ENCODE measurements around the gene NUB1.

NUB1 gene

GRCh38 chr7:151399305-151399601 lies 57.6 kb downstream of the NUB1 start:
- no peak for DNase-seq
- Histone ChIP-seq H3K9me3 (ENCODE audit: severe bottlenecking) (no peaks in the 10 kb centered on the region), H3K27ac (no peak overlapping the region), H3K36me3 (no peaks in the 10 kb centered on the region), H3K4me3 (ENCODE audit: low read depth, low read length) (no peak overlapping the region), H3K27me3 (ENCODE audit: insufficient read depth, low read depth, severe bottlenecking) (no peaks in the 10 kb centered on the region)
- no peak for TF ChIP-seq CTCF (IDR thresholded peaks at IDR 0.05; ENCODE audit: low read depth, low read length)

GRCh38 chr7:151399906-151400305 lies 58.3 kb downstream of the NUB1 start:
- no peak overlapping the region for H3K4me3 ChIP-seq (ENCODE audit: low read depth, low read length)
- no peaks in the 10 kb centered on the region for H3K9me3 ChIP-seq (ENCODE audit: severe bottlenecking)
- no peaks in the 10 kb centered on the region for H3K36me3 ChIP-seq
- TF ChIP-seq CTCF (IDR thresholded peaks at IDR 0.05; ENCODE audit: low read depth, low read length): no peak
- no peaks in the 10 kb centered on the region for H3K27me3 ChIP-seq (ENCODE audit: insufficient read depth, low read depth, severe bottlenecking)
- H3K27ac ChIP-seq: no peak overlapping the region
- no peak for DNase-seq

GRCh38 chr7:151400626-151401315 lies 59.2 kb downstream of the NUB1 start:
- TF ChIP-seq CTCF (IDR thresholded peaks at IDR 0.05; ENCODE audit: low read depth, low read length): no peak
- Histone ChIP-seq H3K27ac (no peak overlapping the region), H3K4me3 (ENCODE audit: low read depth, low read length) (no peak overlapping the region), H3K27me3 (ENCODE audit: insufficient read depth, low read depth, severe bottlenecking) (no peaks in the 10 kb centered on the region), H3K9me3 (ENCODE audit: severe bottlenecking) (no peaks in the 10 kb centered on the region), H3K36me3 (no peaks in the 10 kb centered on the region)
- no peak for DNase-seq

GRCh38 chr7:151402029-151402835 lies 60.6 kb downstream of the NUB1 start:
- no peak for DNase-seq
- Histone ChIP-seq H3K27me3 (ENCODE audit: insufficient read depth, low read depth, severe bottlenecking) (no peaks in the 10 kb centered on the region), H3K4me3 (ENCODE audit: low read depth, low read length) (no peak overlapping the region), H3K9me3 (ENCODE audit: severe bottlenecking) (no peaks in the 10 kb centered on the region), H3K27ac (no peak overlapping the region), H3K36me3 (no peaks in the 10 kb centered on the region)
- TF ChIP-seq CTCF (IDR thresholded peaks at IDR 0.05; ENCODE audit: low read depth, low read length): peak; percentile 10; the same call in 1 of the 2 replicates

- peaks cover 3% of the 10 kb centered on the region for H3K27me3 ChIP-seq (ENCODE audit: insufficient read depth, low read depth, severe bottlenecking)
- DNase-seq: no peak
- no peak overlapping the region for H3K27ac ChIP-seq
Measured at GRCh38 chr7:151403764-151404163, 62.2 kb downstream of the NUB1 start.

More at GRCh38 chr7:151403764-151404163, 62.2 kb downstream of the NUB1 start:
- H3K9me3 ChIP-seq (ENCODE audit: severe bottlenecking): no peaks in the 10 kb centered on the region
- TF ChIP-seq CTCF (IDR thresholded peaks at IDR 0.05; ENCODE audit: low read depth, low read length): no peak
- no peak overlapping the region for H3K4me3 ChIP-seq (ENCODE audit: low read depth, low read length)
- H3K36me3 ChIP-seq: no peaks in the 10 kb centered on the region
